CD14-positive monocyte (primary cell): ENCODE data around the gene GPR68. TPM values are rescaled to one million over a fixed set of nuclear protein-coding genes. Genes with fewer than 3 reads are reported as not detected.
A peak's percentile ranks its signal among the peaks of the same experiment; 100 is the strongest.

Experiments
- DNase-seq, 3 donors: peaks; one replicate each; pipeline ENCODE4 v3.0.0-alpha.2; 2011 to 2022
- H2AFZ ChIP-seq: 2 replicates; pipeline ENCODE4 v1.6.0; 2012; ENCODE audit warnings: mild to moderate bottlenecking, low read depth, low read length, inconsistent platforms; ENCODE audit not compliant: insufficient read depth, poor library complexity, severe bottlenecking
- H3K27ac ChIP-seq, 2 donors: 1 replicate in 1 of 2; 2 replicates in 1 of 2; pipeline ENCODE4 v1.5.1; 2012 to 2013; ENCODE audit warnings: low read length in 2 of 2, control low read depth in 1 of 2, inconsistent platforms in 1 of 2, low read depth in 1 of 2, mild to moderate bottlenecking in 1 of 2
- H3K27me3 ChIP-seq, 2 donors: one replicate each; pipeline versions ENCODE4 v1.6.0 to v1.6.1; 2011 to 2013; ENCODE audit warnings: low read length in 2 of 2; ENCODE audit not compliant: control insufficient read depth in 2 of 2, insufficient read depth in 2 of 2
- H3K36me3 ChIP-seq, 2 donors: replicated peaks in 1 of 2; 1 replicate in 1 of 2; 2 replicates in 1 of 2; pipeline versions ENCODE4 v1.5.1 to v1.6.1; 2012 to 2013; ENCODE audit warnings: low read length in 2 of 2, control low read depth in 1 of 2, inconsistent platforms in 1 of 2, mild to moderate bottlenecking in 1 of 2; ENCODE audit not compliant: insufficient read depth in 2 of 2, control insufficient read depth in 1 of 2
- H3K4me1 ChIP-seq, 2 donors: 1 replicate in 1 of 2; 2 replicates in 1 of 2; pipeline versions ENCODE4 v1.5.1 to v1.6.1; 2012 to 2013; ENCODE audit warnings: low read length in 2 of 2, control low read depth in 1 of 2, inconsistent platforms in 1 of 2, mild to moderate bottlenecking in 1 of 2, moderate library complexity in 1 of 2; ENCODE audit not compliant: insufficient read depth in 2 of 2, control insufficient read depth in 1 of 2
- H3K4me2 ChIP-seq: replicated peaks from 2 replicates; pipeline ENCODE3; 2012; ENCODE audit warnings: low read length, moderate library complexity, mild to moderate bottlenecking; ENCODE audit not compliant: poor library complexity, severe bottlenecking; ENCODE audit errors: extremely low read depth
- H3K4me3 ChIP-seq, 3 experiments: fragments of 200-600 bp in 1 of 3; sonication (generic) in 1 of 3; replicated peaks in 1 of 3; 1 replicate in 2 of 3; 2 replicates in 1 of 3; pipeline ENCODE4 v1.5.1; 2011 to 2013; ENCODE audit warnings: low read length in 3 of 3, mild to moderate bottlenecking in 3 of 3, control low read depth in 2 of 3, low read depth in 2 of 3, inconsistent platforms in 1 of 3, moderate library complexity in 1 of 3
- H3K79me2 ChIP-seq: 2 replicates; pipeline ENCODE4 v1.6.0; 2012; ENCODE audit warnings: mild to moderate bottlenecking, control low read depth, inconsistent platforms, low read length, moderate library complexity; ENCODE audit not compliant: insufficient read depth
- H3K9ac ChIP-seq: 2 replicates; pipeline ENCODE4 v1.6.0; 2017; ENCODE audit warnings: low read length, mild to moderate bottlenecking; ENCODE audit not compliant: insufficient read depth, poor library complexity, severe bottlenecking
- H3K9me3 ChIP-seq, 2 donors: replicated peaks in 1 of 2; 1 replicate in 1 of 2; 2 replicates in 1 of 2; pipeline versions ENCODE4 v1.5.1 to v1.6.1; 2012 to 2013; ENCODE audit warnings: low read length in 2 of 2, control low read depth in 1 of 2; ENCODE audit not compliant: control insufficient read depth in 1 of 2, insufficient read depth in 1 of 2
- H4K20me1 ChIP-seq: 2 replicates; pipeline ENCODE4 v1.6.0; 2012; ENCODE audit warnings: mild to moderate bottlenecking, low read length, control low read depth, moderate library complexity; ENCODE audit not compliant: insufficient read depth
- H3K27ac Mint-ChIP-seq, 7 donors: one replicate each; pipeline ENCODE4 v1.8.0; 2020; ENCODE audit warnings: mild to moderate bottlenecking in 7 of 7, mixed read lengths in 7 of 7, moderate library complexity in 6 of 7, inconsistent platforms in 2 of 7
- H3K27me3 Mint-ChIP-seq, 3 donors: one replicate each; pipeline ENCODE4 v1.8.0; 2021 to 2022; ENCODE audit warnings: low read depth in 3 of 3, mild to moderate bottlenecking in 3 of 3, mixed read lengths in 3 of 3, moderate library complexity in 3 of 3, inconsistent platforms in 1 of 3
- H3K36me3 Mint-ChIP-seq, 2 donors: one replicate each; pipeline ENCODE4 v1.8.0; 2020; ENCODE audit warnings: mixed read lengths in 2 of 2, inconsistent platforms in 1 of 2, mild to moderate bottlenecking in 1 of 2
- H3K4me1 Mint-ChIP-seq: one replicate; pipeline ENCODE4 v1.8.0; 2020; ENCODE audit warnings: mild to moderate bottlenecking, mixed read lengths
- H3K4me3 Mint-ChIP-seq, 2 donors: one replicate each; pipeline ENCODE4 v1.8.0; 2020; ENCODE audit warnings: mild to moderate bottlenecking in 2 of 2, mixed read lengths in 2 of 2, moderate library complexity in 1 of 2
- H3K9me3 Mint-ChIP-seq, 7 donors: one replicate each; pipeline ENCODE4 v1.8.0; 2020 to 2022; ENCODE audit warnings: mixed read lengths in 7 of 7, mild to moderate bottlenecking in 6 of 7, moderate library complexity in 6 of 7, inconsistent platforms in 2 of 7
- CTCF ChIP-seq: fragments of 200-600 bp; IDR thresholded peaks from one replicate; pipeline ENCODE4 v1.8.0; 2022; ENCODE audit warnings: antibody characterized with exemption, mild to moderate bottlenecking
- WGBS: methylation state at CpG from one replicate; pipeline ENCODE4 v1.1.5; 2013; ENCODE audit warnings: missing lambda C conversion rate; ENCODE audit not compliant: insufficient coverage; 5-methylcytosine and 5-hydroxymethylcytosine counted together
- intact Hi-C, 2 donors: fragments of 100-400 bp; cut with micrococcal nuclease; formaldehyde crosslinking; loops; one replicate each; pipeline versions ENCODE4 v1.15.0 to v1.15.1; 2023
- polyA plus RNA-seq, 3 donors: library from polyadenylated mRNA; depleted of rRNA in 1 of 3; unstranded in 2 of 3; stranded (reverse) in 1 of 3; fragments of 300-500 nt in 2 of 3; fragments of >200 nt in 1 of 3; fragmentation: Illumina TruSeq in 2 of 3; gene quantifications; 1 replicate in 2 of 3; 2 replicates in 1 of 3; pipeline ENCODE4 v1.2.3, GENCODE V29; 2012 to 2021

The GPR68 gene
- polyA plus RNA-seq, 3 donors: 0.05 to 0.07 TPM; not detected in 1

DNA sequence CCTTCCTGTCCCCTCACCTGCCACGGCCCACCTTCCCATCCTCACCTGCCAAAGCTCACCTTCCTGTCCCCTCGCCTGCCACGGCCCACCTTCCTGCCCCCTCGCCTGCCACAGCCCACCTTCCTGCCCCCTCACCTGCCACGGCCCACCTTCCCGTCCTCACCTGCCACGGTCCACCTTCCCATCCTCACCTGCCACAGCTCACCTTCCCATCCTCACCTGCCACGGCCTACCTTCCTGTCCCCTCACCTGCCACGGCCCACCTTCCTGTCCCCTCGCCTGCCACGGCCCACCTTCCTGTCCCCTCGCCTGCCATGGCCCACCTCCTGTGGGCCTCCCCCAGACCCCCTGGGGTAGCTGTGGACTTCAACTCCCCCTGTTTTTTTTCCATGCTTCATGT, 48.8 kb upstream of the GPR68 start:
- peaks cover 99% of the 10 kb centered on the region in 2 donors for H3K36me3 ChIP-seq
- no peaks in the 10 kb centered on the region for H3K79me2 ChIP-seq
- H3K27ac ChIP-seq: peak overlapping the region in 1 of 2 donors; percentile 27
- H3K4me1 Mint-ChIP-seq: no peaks in the 10 kb centered on the region
- peaks cover 92 to 99% of the 10 kb centered on the region in 2 donors for H3K36me3 Mint-ChIP-seq
- intact Hi-C loops: no loop called here
- H3K4me2 ChIP-seq: no peak overlapping the region
- no peak overlapping the region for H3K4me3 Mint-ChIP-seq
- H3K9me3 ChIP-seq: no peaks in the 10 kb centered on the region
- peak overlapping the region in 3 of 7 donors; percentile 51 to 71 (median 64) for H3K27ac Mint-ChIP-seq
- no peak overlapping the region for H3K4me3 ChIP-seq
- H3K27me3 ChIP-seq: no peaks in the 10 kb centered on the region
- H2AFZ ChIP-seq: no peak overlapping the region
- no peak overlapping the region for H3K9ac ChIP-seq
- H3K4me1 ChIP-seq: no peaks in the 10 kb centered on the region
- no peak for DNase-seq
- TF ChIP-seq CTCF: no peak
- peaks cover 0 to 5% (median 0%) of the 10 kb centered on the region in 7 donors for H3K9me3 Mint-ChIP-seq
- peaks cover 81% of the 10 kb centered on the region for H4K20me1 ChIP-seq
- 6% methylated on average over 4 of the region's 12 CpGs for WGBS
- H3K27me3 Mint-ChIP-seq: no peaks in the 10 kb centered on the region

GRCh38 chr14:91292491-91292890, 48.0 kb upstream of the GPR68 start:
- Mint-ChIP-seq H3K4me1 (no peaks in the 10 kb centered on the region), H3K27me3 (no peaks in the 10 kb centered on the region), H3K9me3 (peaks cover 0 to 5% (median 0%) of the 10 kb centered on the region in 7 donors), H3K4me3 (no peak overlapping the region), H3K27ac (peak overlapping the region in 6 of 7 donors; percentile 15 to 79 (median 32)), H3K36me3 (peaks cover 92 to 99% of the 10 kb centered on the region in 2 donors)
- WGBS: 77% methylated on average over 15 of the region's 15 CpGs
- Histone ChIP-seq H3K9me3 (no peaks in the 10 kb centered on the region), H3K4me1 (no peaks in the 10 kb centered on the region), H3K79me2 (no peaks in the 10 kb centered on the region), H3K27ac (no peak overlapping the region), H3K4me2 (no peak overlapping the region), H2AFZ (no peak overlapping the region), H3K36me3 (peaks cover 99% of the 10 kb centered on the region in 2 donors), H3K9ac (no peak overlapping the region), H3K4me3 (no peak overlapping the region), H4K20me1 (peaks cover 81% of the 10 kb centered on the region), H3K27me3 (no peaks in the 10 kb centered on the region)
- TF ChIP-seq CTCF: no peak
- intact Hi-C loops: no loop called here
- DNase-seq: no peak
